WTC11 (cell line): ENCODE results near the gene SURF1.

ENCODE experiments used
- CTCF ChIP-seq: fragments of 200-600 bp; IDR thresholded peaks from 2 replicates; pipeline ENCODE4 v1.8.0; 2022; ENCODE audit warnings: antibody characterized with exemption
- FOXP1 ChIP-seq: sonication (generic); formaldehyde crosslinking; IDR thresholded peaks from 2 replicates; pipeline ENCODE4 v1.8.0; 2022; ENCODE audit warnings: missing genetic modification reagents, mild to moderate bottlenecking, moderate library complexity, borderline replicate concordance

DNA sequence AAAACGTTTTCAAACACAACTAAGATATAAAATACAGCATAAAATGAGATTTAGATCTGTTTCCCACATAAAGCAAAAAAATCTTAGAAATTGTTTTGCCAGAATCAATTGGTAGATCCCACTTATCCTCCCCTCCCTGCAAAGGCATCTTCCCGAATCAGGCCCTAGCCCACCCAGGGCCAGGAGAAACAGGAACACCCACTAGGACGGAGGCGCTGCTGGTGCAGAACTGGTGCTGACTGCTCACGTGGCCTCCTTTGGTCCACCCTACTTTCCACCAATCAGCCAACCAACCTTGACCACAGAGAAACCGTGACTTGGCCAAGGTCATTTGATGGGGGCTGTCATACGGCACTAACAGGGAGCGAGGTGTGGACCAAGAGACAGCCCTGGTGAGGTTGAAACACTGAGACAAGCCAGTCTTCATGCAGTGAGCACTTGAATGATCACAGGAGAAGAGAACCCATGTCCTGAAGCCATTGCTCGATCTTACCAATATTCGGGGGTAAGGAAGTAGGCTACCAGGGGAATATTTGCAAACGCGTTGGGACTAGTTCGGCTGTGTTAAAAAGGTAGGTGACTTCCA is 5.3 kb upstream of the SURF1 start:
- TF ChIP-seq CTCF (no peak), FOXP1 (CRISPR knock-in tag) (no peak)
